Posterior vena cava (tissue), 2 donors: ENCODE data around the gene CYTIP. TPM values are rescaled to one million over a fixed set of nuclear protein-coding genes. Genes with fewer than 3 reads are reported as not detected.

Source experiments
- DNase-seq: peaks from one replicate; pipeline ENCODE4 v3.0.0-alpha.2; 2020; ENCODE audit warnings: low spot score
- intact Hi-C, 2 donors: fragments of 100-400 bp; cut with DNase I; formaldehyde crosslinking; loops; one replicate each; pipeline versions ENCODE4 v1.14.1 to v1.14.2; 2022 to 2023
- total RNA-seq, 2 donors: library from RNA; stranded (reverse); fragmentation: NEBNext Ultra II Directional; extraction: Animal tissue kit (Norgen Biotek cat#: 25700); gene quantifications; one replicate each; pipeline ENCODE4 v1.2.1, GENCODE V29; 2021
- donor health status: DM: yes; HTN: yes; CAD: no.
- donor health status: DM: yes; HTN: yes; CAD: no.

The CYTIP gene
- total RNA-seq, 2 donors from 2014 or later = 6.3 to 6.8 TPM

DNA sequence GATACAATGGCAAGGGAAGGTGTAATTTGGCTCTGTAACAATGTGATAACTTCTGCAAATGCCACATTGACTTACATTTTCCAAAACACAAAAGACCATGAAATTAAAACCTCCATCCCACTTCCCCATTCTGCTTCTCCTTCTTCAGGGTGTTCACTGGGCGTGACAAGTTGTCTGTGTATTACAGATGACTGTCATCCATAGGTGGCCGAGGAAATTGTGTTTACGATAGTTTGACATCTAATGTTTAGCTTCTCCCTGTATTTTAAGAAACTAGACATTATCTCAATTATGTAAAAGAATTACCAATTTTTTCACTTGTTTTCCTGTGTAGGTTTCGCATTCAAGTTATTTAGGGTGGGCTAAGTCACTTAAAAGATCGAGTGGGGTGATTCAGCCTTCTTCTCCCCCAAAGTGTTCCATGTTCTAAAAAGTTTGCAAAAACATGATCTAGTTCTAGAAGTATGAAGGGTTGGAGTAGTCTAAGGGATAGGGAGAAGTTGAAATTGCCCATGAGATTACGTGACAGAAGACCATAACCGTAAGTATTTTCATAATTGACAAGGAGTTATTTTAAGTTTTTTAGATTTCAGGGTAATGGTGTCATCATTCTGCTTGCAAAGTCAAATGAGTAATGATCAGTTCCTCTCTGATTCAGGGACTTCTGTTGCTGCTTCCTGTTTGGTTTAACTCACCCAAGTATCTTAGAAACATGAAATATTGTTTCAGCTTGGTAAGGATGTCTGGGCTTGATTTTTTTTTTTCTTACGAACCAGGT is 25.2 kb upstream of the CYTIP start:
- intact Hi-C loops = no loop called here
- no peak for DNase-seq

- intact Hi-C loops = no loop called here
- no peak for DNase-seq
These were observed 22.9 kb upstream of the CYTIP start for GRCh38 chr2:157466764-157467163.

DNA sequence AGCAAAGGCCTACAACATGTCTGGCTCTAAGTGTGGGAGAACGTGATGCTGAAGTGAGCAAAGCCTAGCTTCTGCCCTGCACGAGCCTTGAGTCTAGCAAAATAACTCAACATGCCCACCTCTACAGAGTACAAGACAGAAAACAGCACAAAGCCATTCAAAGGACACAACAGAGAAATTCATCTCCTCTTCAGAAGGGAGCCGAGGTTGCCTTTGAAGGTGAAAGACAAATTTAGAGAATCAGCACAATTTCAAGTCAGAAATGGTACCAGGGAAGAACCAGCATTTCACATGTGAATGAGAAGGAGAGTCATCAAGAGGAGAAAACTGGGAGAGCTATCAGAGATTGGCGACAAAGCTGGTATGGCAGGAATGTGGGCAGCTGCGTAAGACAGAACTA is 21.7 kb upstream of the CYTIP start:
- intact Hi-C loops = no loop called here
- no peak for DNase-seq

DNA sequence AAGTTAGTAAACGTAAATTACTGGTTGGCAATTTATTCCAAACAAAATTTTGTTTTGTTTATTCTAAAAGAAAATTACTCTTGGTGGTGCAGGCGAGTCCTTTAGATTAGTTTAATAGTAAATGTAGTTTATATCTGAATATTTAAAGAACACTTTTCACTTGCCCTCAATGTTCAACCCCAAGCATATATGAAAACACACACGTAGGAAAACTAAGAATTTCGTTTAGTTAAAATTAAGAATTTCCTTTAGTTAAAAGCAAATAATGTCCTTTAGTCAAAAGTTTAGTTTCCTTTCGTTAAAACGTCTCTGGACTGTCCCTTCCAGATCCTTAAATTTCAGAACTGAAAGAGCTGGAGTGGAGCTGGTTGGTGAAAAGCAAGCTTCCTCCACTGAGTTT is 19.1 kb upstream of the CYTIP start:
- no peak for DNase-seq
- intact Hi-C loops = no loop called here

- intact Hi-C loops = no loop called here
- DNase-seq = no peak
These were observed 17.0 kb upstream of the CYTIP start for GRCh38 chr2:157460897-157461296.

DNA sequence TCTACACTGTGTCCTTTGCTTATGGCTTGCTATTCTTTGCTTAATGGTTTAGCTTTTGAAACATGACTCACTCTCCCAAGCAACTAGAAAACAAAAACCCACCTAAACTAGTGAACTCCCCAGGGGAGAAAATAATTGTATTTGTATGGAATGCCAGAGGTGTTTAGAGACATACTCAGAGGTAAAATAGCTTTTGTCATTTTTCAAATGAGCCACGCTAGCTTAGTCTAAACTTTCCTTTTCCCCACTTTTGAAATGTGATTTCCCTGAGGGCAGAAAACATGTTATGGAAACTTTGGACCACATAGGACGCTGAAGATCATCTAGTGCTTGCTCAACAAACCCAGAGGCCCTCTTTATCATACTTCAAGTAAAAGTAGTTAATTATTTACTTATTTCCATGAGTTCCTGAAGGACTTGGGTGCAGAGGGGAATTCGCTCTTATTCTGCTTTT is 16.5 kb upstream of the CYTIP start:
- intact Hi-C loops = no loop called here
- no peak for DNase-seq

DNA sequence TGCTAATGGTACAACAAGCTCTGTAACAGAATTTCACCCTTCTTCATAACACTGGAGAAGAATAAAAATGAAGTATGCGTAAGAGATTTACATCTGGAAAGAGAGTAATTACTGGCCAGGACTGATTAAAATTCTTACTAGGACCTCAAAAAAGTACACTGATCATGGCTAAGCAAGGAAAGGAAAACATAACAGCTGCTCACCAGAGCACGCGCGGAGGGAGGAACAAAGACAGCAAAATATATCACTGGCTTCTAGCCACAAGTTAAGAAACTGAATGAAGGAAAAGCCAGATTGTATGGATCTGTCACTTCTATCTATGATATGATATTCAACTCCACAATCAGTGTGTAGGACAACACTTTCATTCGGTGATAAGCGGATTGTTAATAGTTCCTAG is 15.6 kb upstream of the CYTIP start:
- intact Hi-C loops = no loop called here
- DNase-seq = no peak

DNA sequence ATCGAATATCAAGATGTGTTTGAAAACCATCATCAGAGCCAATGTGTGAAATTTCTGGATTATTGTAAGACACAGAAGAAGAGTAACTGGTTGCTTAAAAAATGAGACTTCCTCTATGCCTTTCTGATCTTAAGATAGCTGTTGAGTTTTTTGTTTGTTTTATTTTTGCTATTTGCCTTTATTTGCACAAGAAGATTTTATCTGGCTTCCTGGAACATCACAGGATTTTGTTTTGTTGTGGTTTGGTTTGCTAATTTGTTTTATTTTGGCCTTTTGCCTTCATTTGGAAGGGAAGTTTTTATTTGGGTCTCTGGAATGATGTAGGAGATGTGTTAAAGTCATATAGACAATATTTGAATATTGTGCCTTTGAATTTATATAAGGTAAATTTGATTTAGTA is 3.9 kb upstream of the CYTIP start:
- DNase-seq = no peak
- intact Hi-C loops = no loop called here

DNA sequence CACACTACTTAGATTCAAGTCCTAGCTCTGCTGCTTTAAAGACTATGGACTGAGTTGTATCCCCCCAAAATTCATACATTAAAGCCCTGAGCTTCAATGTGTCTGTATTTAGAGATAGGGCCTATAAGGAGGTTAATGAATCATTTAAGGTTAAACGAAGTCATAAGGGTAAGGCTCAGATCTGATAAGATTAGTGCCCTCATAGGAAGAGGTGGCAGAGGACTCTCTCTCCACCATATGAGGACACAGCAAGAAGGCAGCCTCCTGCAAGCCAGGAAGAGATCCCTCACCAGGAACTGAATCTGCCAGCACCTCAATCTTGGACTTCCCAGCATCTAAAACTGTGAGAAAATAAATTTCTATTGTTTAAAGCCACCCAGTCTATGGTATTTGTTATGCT is 3.1 kb upstream of the CYTIP start:
- intact Hi-C loops = no loop called here
- DNase-seq = no peak

DNA sequence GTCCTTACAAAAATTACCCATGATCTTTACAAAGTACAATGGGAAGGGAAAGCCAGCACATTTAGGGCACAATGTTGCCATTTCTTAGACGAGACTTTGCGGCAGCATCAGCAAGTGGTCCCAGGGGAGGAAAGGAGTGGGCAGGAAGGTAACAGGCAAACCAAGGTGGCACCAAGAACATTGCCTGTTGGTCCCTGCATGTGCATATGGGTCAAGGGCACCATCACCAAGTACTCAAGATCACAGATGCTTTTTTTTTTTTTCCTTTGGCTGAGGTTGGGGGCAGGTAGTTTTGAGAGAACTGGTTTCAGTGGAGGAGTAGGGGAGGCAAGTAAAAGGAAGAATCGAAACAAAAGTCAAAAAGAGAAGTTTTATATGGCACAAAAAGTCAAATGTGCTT is 752 bp upstream of the CYTIP start:
- no peak for DNase-seq
- intact Hi-C loops = no loop called here

DNA sequence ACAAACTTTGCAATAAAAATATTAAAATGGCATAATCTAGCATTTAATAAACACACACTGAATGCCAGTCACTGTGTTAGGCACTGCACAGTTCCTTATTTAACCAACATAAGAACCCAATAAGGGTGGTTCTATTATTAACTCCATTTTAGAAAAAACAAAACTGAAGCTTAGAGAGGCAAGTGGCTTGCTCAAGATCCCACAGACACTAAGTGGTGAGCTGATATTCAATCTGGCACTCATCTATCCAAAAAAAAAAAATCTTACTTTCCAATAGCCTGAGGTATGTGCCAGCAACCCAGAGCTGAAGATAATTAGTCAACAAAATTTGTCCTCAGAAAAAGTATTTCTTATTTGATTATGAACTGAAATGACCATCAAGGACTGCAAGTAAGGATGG is 799 bp downstream of the CYTIP start:
- intact Hi-C loops = no loop called here

GRCh38 chr2:157442636-157443035 is 1.3 kb downstream of the CYTIP start:
- no peak for DNase-seq
- intact Hi-C loops = no loop called here

More for the DNA sequence above, 799 bp downstream of the CYTIP start:
- DNase-seq = no peak

DNA sequence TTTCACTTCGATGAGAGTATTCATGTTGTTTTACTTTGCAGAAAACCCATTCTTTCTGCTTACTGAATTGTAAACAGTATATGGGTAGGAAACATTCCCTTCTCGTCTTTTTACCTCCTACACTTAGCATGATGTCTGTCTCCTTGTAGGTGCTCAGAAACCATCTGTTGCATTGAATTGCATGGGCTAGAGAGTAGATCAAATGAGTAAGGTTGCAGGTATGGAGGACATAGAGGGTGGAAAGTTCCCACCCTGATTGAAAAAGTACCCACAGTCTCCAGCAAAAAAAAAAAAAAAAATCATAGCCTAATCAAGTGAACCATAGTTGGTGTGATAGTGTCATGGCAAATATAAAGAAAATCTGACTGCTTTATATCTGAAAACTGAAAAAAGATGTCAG is 1.7 kb downstream of the CYTIP start:
- no peak for DNase-seq
- intact Hi-C loops = no loop called here

DNA sequence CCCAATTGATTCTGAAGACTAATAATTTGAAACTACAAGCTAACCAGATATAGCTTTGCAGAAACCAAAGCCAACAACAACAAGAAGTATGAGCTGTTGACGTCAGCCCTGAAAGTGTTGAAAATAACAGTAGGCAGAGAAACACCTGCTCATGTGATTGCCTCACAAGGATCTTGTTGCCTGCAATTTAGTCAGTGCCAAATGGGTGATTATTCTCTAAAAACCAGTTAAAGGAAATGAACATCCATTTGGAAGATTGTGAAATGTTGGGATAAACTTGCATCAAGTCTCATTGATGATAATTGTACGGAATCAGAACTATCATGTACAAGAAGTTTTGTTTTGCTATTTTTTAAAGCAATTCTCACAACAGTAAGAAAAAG is 2.8 kb downstream of the CYTIP start:
- intact Hi-C loops = no loop called here

GRCh38 chr2:157440404-157441071 is 3.4 kb downstream of the CYTIP start:
- DNase-seq = no peak
- intact Hi-C loops = no loop called here

More for the DNA sequence above, 2.8 kb downstream of the CYTIP start:
- DNase-seq = no peak

DNA sequence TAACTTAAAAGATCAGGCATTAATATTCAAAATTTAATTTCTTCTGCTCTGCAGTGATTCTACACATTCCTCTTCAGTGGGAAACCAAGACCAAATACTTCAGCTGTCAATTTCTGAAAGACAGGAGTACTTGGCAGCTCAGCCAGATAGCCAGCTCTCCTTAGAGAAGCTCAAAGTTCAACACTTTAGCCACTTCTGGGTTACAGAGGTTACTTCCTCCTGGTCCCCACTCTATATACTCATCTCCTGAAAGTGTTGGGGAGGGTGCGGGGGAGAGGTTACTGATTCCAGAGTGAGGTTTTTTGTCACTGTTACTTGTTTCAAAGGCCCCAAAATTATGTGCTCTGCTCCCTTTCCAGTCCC is 4.1 kb downstream of the CYTIP start:
- intact Hi-C loops = no loop called here

DNA sequence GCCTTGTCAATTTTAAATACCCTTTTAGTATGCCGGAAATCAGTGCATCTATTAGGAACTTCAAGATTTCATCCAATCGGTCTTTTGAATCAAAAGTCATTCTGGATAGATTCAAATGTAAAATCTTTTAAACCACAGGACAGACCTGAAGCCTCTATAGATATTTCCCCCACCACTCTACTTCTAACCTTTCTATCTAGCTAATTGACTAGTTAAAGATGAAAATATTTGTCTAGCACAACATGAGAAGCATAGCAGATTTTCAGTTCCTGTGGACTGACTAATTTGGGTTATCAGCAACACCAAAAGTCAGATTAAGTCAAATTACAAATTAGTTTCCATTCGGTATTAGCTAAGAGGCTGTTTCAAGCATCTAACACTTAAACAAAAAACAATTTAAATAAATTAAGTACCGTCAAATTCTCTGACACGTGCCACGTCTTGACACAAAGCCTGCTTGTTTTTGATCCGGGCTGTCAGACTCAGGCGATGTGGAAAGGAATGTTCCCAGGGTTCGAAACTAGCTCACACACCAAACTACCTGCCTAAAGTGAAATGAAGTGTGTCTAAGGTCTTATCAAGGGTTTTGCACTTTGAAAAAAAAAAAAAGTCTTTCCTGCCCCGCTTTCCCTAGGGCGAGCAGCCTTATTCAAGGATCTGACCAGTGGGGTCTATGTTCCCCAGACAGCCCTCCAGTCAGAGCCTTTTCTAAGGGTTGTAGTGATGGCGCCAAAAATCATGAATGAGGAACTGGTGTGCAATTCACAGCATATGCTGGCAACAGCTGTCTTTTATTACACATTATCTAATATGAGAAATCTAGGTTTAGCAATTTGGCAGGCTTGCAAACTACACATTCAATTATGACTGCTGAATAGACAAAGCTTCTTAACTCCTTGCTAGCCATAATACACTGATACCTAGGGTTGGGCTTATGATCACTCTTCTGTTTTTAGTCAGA is 4.7 kb downstream of the CYTIP start:
- intact Hi-C loops = no loop called here
- no peak for DNase-seq

More for the DNA sequence above, 4.1 kb downstream of the CYTIP start:
- DNase-seq = no peak

- intact Hi-C loops = no loop called here
- DNase-seq = no peak
These were observed 10.5 kb downstream of the CYTIP start for GRCh38 chr2:157433394-157433793.

DNA sequence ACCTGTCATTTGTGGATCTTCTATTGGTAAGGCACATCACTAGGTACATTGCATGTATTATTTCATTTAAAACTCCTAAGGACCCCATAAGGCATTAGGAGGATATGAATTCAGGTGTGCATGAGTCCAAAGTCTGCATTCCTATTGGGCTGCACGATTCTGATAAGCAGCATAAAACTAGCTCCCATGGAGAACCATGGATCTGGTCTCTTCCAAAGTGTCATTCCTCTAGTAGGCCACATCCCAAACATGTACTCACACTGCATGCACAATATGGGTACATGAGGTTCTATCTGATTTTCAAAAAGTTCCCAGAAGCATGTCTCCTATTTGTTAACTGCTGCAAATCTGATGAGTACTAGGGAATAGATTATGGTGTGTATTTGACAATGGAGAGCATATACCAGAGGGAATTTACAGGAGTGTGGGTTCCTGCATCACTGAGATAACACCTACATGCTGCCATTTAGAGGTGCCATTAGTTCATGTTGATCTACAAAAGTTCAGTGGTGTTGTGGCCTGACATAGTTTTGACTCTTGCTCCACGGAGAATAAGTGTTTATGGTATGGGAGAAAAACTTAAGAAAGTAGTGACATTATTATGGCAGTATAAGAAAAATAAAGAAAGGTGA is 11.3 kb downstream of the CYTIP start:
- DNase-seq = no peak
- intact Hi-C loops = no loop called here

DNA sequence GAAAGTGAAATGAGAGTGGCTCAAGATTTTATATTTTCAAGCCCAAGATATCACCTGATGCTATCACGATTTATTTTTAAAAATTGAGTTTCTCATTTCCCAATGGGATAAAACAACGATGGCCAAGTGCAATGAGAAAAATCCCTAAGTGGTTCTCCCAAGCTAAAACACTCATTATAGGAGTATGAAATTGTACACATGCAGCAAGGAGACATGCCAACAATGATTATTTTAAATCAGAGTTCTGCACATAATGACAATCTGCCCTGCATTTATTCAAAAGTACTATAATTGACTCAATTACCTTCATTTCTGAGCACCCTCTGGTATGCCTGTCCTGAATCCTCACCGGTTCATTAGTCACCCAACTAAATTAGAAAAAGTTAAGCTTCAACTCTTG is 12.7 kb downstream of the CYTIP start:
- intact Hi-C loops = no loop called here
- DNase-seq = no peak
